HCT116 (cell line): ENCODE data around the gene PIGM.

Experiments
- RAD21 ChIP-seq: IDR thresholded peaks from 2 replicates; pipeline ENCODE4 v1.6.1; 2012; ENCODE audit warnings: low read depth, mild to moderate bottlenecking
- TF ChIP-seq, protein P1 (sequence below), 3 experiments: fragments of 200-600 bp in 1 of 3; sonication (generic) in 1 of 3; IDR thresholded peaks in 2 of 3; conservative IDR thresholded peaks in 1 of 3; 2 replicates each; pipeline ENCODE4 v1.5.1; 2012 to 2017; ENCODE audit warnings: low read depth in 2 of 3, low read length in 2 of 3, antibody characterized with exemption in 1 of 3, borderline replicate concordance in 1 of 3, control low read depth in 1 of 3, mild to moderate bottlenecking in 1 of 3, mixed read lengths in 1 of 3, mixed run types in 1 of 3, moderate library complexity in 1 of 3; ENCODE audit not compliant: insufficient read depth in 1 of 3

DNA sequence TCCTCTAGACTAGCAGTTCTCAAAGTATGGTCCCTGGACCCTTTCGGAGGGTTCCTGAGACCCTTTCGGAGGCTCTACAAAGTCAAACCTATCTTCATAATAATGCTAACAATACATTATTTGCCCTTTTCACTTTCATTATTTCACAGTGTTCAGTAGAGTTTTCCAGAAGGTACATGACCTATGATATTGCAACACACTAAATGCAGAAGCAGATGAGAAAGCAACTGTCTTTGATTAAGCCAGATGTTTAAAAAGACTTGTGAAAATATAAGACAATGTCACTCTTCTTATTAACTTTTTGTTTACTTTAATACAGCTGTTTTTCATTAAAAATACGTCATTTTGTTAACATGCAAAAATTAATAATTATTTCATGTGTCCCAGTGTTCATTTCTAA, 32.4 kb upstream of the PIGM start:
- TF ChIP-seq, protein P1, sequence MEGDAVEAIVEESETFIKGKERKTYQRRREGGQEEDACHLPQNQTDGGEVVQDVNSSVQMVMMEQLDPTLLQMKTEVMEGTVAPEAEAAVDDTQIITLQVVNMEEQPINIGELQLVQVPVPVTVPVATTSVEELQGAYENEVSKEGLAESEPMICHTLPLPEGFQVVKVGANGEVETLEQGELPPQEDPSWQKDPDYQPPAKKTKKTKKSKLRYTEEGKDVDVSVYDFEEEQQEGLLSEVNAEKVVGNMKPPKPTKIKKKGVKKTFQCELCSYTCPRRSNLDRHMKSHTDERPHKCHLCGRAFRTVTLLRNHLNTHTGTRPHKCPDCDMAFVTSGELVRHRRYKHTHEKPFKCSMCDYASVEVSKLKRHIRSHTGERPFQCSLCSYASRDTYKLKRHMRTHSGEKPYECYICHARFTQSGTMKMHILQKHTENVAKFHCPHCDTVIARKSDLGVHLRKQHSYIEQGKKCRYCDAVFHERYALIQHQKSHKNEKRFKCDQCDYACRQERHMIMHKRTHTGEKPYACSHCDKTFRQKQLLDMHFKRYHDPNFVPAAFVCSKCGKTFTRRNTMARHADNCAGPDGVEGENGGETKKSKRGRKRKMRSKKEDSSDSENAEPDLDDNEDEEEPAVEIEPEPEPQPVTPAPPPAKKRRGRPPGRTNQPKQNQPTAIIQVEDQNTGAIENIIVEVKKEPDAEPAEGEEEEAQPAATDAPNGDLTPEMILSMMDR (IDR thresholded peaks at IDR 0.05 in 2 of 3, conservative IDR thresholded peaks at IDR 0.05 in 1 of 3; ENCODE audit: borderline replicate concordance in 1 of 3, insufficient read depth in 1 of 3, low read depth in 2 of 3, low read length in 2 of 3) = no peak
- no peak for TF ChIP-seq RAD21
